GM18870 (cell line): ENCODE measurements around the gene TJP1.
A peak's percentile ranks its signal among the peaks of the same experiment; 100 is the strongest.
"Not testable (repeated sequence)": the region's sequence is repeated elsewhere in the genome, so short reads cannot be mapped to it uniquely, and the experiment has no call there.

Experiments used
- ATAC-seq: cut with Tn5 transposase; IDR thresholded peaks from one replicate; pipeline ENCODE4 v1.9.1; 2021; ENCODE audit warnings: moderate library complexity; ENCODE audit not compliant: unreplicated experiment

The TJP1 gene

DNA sequence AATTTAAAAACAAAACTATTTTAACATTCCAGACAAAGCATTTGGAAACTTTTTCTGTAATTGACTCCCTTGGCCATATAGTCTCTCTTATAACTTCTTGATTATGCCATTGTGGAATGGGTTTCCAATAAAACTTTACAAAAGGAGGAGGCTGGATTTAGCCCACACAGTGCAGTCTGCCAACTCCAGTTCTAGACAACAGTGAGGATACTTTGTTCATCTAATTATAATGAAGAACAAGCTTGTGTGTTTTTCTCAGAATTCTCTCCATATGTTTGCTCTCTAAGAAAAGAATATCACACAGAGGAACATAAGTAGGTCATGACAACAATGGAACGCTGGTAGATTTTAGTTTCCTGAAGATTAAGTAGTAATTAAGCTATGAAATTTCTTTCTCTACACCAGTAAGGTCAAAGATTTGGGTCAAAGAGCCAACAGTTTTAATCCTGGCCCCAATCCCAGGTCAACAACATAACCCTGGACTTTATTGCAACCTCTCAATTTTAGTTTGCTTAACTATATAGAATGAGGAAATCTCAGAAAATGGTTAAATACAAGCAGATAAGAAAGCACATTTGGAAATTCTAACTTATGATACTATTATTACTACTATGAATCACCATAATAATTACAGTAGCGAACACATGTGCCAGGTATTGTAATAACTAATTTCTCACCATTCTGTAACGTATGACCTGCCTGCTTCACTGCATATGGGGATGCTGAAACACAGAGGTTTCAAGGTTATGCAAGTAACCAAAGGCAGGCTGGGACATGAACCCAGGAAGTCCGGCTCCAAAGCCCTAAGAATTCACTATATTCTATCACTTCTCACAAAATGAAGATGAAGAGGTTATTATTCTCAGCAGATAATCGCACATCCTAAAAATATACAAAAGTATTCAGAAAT, 65.7 kb downstream of the TJP1 start:
- ATAC-seq = no peak

DNA sequence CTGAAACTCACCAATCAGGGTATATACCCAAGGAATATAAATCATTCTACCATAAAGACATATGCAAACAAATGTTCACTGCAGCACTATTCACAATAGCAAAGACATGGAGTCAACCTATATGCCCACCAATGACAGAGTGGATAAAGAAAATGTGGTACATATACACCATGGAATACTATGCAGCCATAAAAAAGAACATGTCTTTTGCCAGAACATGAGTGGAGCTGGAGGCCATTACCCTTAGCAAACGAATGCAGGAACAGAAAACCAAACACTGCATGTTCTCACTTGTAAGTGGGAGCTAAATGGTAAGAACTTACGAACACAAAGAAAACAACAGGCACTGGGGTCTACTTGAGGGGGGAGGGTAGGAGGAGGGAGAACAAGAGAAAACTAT, 68.3 kb downstream of the TJP1 start:
- not testable (repeated sequence) for ATAC-seq

DNA sequence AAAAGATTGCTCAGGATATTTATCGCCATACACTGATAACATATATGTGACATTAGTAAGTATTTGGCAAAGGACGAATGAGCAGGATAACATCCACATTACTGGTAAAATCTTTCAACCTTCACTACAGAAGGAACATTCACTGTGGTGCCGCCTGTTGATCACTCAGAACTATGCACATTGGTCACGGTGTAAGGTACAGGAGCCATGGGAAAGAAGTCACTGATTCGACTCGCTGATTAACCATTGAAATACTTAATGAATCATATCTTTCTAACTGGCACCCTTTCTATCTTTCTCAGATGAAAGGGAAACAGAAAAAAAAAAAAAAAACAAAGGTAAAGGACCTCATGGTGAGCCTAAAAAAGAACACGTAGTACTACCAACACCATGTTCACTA, 68.8 kb downstream of the TJP1 start:
- ATAC-seq = no peak

DNA sequence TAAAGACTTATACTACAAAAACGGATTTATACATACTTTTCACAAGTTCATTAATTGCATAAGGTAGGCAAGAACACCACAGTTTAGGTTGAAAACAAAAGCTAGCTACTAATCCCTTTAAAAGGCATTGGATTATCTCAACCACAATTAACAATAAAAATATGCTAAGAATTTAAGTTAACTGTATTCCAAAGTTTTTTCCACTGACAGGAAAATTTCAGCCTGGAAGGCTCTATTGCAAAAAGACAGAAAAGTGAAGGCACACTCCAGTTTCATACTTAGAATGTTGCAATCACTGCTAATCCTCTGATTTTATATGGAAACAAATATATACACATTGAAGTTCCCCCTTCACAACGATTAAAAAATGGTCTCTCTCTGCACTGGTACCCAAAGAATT, 71.5 kb downstream of the TJP1 start:
- no peak for ATAC-seq

DNA sequence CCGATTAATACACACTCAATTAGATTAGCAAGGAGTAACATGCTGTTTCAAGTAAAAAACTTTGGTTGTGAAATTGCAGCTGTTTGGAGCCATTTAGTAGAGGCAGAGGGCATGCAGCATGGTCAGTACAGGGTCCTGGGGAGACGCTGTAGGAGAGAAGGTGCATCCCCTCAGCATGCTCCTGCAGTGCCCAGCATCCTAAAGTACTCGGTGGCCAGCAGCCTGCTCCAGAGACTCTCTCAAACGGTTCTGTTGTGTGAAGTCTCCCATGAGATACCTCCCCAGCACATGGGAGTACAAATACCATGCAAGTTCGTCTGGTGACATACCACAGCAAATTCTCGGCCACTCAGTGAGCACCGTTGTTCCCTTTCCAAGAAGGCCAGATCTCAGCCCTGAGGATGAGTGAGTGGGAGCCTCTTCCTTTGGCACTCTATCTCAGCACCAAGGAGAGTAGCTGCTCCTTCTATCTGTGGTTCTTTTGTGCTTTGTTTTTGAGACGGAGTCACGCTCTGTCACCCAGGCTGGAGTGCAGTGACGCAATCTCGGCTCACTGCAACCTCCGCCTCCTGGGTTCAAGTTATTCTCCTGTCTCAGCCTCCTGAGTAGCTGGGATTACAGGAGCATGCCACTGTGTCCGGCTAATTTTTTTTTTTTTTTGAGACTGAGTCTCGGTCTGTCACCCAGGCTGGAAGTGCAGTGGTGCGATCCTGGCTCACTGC, 72.7 kb downstream of the TJP1 start:
- ATAC-seq = no peak

DNA sequence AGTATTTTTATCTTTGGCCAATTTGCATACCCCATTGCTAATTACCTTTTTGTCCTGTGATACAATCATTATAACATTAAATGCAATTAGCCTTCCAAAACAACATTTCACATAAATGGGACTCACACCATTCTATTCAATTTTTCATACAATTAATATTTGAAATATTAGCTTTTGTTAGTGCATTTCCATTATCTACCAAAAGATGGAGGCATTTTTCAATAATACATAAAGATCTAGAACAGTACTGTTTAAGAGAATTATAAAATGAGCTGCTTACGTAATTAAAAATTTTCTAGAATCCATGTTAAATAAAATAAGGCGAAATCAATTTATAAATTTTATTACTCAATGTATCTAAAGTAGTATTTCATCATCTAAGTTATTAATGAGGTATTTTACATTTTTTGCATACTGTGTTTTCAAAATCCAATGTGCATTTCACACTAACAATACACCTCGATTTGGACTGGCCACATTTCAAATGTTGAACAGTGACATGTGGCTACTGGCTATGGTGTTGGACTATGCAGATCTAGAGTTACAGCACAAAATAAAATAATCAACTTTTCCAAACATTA, 74.3 kb downstream of the TJP1 start:
- no peak for ATAC-seq

DNA sequence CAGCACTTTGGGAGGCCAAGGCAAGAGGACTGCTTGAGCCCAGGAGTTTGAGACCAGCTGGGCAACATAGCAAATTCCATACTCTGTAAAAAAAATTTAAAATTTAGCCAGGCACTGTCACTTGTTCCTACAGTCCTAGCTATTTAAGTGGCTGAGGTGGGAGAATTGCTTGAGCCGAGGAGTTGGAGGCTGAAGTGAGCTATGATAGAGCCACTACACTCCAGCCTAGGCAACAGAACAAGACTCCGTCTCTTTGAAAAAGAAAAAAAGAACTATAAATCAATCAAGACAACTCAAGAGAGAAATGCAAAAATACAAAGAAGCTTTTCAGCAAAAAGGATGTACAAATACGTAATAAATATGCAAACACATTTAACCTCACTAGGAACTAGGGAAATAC, 78.8 kb downstream of the TJP1 start:
- no peak for ATAC-seq

DNA sequence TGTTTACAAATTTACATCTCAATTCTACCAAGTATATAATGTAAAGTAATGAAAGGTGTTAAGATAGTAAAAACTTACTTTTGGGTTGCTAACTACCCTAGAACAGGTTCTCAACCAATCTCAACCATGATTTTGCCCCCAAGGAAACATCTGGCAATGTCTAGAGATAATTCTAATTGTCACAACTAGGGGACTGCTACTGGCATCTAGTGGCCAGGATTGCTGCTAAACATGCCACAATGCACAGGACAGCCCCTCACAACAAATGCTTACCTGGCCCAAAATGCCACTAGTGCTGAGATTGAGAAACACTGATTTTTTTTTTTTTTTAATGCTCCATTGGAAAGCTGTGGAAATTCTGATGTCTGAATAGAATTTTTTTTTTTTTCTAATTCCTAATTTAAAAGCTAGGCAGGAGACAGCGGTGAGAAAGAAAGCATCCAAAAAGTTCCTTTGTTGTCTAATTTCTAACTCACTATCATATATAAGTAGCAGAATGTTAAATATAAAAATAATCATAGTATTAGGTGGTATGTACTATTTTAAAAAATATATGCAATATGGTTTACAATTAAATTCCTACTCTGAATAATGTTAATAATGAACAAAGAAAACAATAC, 81.5 kb downstream of the TJP1 start:
- ATAC-seq = no peak

DNA sequence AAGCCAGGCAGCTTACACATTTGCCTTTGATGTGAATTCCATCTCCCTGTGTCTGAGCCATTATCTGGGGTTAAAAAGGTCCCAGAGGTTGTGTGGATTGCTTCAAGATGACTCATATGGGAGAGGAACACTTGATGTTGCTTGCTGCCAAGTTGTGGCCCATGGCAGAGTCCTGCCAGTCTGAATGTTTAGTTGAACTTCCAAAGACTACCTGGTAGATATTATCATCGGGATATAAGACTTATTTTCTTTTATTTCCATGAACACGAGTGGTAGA, 85.6 kb downstream of the TJP1 start:
- no peak for ATAC-seq

DNA sequence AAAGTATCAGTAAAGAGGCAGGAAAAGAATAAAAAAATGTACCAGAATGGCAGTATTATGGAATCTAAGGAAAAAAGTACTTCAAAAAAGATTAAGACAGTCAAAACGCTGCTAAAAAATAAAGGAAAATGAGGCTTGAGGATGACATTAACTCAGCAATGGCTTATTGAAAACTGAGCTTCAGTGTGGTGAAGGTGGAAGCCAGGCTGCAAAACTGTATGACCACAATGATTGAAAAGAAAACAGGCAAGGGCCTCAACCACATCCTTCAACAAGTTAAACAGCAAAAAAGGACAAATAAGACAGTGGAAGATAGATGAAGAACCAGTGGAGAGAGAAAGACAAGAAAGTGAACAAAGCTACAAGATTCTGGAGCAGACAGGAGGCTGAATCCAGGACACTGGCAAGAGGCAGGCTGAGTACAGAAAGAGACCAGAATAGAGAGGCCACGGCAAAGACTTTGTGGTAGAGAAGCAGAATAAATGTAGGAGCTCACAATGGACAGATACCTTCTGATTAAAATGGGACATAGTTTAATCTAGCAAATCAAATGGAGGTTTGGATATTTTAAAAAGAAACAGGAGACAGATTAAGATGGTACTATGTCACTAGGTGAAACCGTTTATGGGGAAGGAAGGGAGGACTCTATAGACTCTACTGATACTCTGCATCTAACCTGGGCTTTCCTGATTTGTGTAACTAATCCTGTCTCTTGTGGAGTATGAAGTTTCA, 86.1 kb downstream of the TJP1 start:
- ATAC-seq = peak; percentile 77

DNA sequence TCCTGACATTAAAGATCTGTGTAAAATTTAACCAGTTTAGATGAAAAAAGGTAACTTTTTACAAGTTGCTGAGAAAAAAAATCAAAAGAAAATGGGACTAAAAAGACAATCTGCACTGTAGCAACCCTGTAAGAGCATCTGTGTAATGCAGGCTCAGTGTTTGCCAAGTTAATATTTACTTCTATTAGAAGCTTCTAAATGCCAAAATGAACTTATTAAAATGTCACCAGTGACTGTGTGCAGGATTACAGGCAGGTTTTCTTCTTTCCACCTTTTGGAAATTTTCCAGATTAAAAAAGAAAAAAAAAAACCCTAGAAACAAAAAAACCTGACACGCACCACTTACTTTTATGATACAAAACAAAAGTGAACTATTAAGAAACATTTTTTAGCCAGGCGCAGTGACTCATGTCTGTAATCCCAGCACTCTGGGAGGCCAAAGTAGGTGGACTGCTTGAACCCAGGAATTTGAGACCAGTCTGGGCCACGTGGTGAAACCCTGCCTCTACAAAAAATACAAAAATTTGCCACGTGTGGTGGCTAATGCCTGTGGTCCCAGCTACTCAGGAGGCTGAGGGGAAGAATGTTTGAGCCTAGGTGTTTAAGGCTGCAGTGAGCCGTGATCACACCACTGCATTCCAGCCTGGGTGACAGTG, 87.2 kb downstream of the TJP1 start:
- no peak for ATAC-seq

DNA sequence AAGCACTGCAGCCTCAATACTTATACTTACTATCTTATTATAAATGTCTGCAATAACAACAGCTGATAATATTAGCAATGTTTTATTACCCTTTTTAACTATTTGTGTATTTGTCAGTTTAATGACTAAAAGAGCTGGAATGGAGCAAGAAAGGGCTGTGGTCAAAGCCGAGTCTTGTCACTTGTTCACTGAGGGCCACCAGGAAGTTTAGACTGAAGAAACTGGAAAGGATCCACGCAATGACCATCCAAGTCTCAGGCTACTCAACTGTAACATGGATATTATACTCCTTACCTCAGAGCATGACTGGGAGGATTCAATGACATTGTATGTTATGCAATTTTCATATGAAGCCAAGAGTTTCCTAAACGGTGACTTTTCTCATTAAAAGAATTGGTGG, 90.4 kb downstream of the TJP1 start:
- no peak for ATAC-seq

DNA sequence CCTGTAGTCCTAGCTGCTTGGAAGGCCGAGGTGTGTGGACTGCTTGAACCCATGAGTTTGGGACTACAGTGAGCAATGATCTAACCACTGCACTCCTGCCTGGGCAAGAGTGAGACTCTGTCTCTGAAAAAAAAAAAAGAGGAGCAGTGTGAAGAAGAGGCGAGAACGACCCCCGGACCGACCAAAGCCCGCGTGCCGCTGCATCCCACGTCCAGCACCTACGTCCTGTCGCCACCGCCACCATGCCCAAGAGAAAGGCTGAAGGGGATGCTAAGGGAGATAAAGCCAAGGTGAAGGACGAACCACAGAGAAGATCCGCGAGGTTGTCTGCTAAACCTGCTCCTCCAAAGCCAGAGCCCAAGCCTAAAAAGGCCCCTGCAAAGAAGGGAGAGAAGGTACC, 91.8 kb downstream of the TJP1 start:
- not testable (repeated sequence) for ATAC-seq

DNA sequence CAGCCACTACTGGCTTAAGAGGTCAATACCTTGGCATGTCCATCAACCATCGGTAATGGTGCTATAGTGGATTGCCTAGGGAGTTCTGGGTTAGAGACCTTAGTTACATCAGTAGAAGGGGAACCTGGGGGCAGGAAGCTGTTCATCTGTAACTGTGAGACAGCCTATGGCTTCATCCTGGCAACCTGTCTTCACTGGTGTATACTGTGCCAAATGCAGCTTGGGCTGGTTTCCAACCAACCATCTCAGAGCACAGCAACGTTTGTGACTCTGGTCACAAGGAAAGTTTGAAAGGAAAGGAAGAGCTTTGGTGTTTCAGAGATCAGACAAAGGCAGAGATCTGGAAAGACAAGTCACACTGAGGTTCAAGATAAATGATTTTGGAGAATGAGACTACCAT, 93.8 kb downstream of the TJP1 start:
- ATAC-seq = no peak

DNA sequence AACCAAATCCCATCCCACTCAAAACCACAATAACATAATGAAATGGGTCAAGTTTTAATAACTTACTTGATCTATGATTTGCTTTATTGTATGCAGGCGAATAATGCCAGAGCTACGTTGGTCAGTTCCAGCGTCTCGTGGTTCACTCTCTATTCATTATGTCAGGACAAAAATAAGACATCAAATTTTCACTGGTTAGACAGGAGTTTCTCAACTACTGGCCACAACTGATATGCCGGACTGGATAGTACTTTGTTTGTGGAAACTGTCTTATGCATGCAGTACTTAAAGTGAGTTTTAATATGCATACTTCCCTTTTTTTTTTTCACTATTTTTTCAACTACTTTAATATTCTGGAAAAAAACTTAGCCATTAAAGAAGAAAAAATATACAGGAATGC, 94.4 kb downstream of the TJP1 start:
- no peak for ATAC-seq

DNA sequence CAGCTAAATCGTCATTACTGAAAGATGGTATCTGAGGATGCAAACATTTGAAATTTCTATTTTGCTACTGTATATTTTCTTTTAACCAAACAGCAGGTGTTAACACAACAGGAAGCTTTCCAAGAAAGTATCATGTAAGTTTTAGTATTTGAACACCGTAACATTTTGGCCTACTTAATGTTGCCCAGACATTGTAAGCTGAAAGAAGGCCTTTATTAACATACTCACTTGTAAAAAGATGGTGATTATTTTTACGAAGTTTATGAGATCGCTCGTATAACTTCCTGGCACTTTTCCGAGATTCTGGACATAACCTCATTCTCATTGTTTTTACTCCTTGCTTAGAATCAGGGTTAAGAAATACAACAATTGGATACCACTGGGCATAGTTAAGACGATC, 95.7 kb downstream of the TJP1 start:
- no peak for ATAC-seq

DNA sequence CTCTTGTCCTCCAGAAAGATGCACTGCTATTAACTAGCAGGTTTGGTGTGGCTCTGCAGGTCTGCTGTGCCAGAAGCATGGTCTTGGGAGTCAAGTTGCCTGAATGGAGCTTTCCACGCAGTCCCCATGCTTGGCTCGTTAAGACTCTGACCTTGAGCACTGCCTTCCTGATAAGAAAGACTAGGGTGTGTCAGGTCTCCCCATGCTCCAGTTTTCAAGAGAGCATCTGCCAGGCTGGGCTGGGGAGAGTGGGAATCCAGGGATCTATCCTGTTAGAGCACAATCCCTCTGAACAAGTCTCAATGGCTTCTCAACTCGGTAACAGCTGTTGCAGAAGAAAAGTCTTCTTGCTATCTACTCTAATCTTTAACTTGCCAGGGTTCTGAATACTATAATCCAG, 98.2 kb downstream of the TJP1 start:
- no peak for ATAC-seq

DNA sequence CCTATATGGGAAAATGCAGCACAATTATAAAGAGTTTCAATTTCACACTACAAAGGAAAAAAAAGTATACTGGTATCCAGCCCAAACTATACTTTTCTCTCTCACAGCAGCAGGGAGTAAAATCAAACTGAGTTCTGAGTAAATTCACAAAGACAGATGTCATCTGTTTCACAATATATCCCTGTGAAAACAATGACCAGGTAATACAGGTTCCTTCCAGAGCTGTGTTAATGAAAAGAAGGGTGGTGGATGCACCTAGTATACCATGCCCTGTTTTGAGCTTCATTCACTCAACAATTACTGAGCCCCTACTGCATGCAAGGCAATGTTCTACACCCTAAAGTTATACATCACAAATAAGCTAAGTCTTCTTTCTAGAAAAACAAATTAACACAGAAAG, 108.5 kb downstream of the TJP1 start:
- no peak for ATAC-seq

DNA sequence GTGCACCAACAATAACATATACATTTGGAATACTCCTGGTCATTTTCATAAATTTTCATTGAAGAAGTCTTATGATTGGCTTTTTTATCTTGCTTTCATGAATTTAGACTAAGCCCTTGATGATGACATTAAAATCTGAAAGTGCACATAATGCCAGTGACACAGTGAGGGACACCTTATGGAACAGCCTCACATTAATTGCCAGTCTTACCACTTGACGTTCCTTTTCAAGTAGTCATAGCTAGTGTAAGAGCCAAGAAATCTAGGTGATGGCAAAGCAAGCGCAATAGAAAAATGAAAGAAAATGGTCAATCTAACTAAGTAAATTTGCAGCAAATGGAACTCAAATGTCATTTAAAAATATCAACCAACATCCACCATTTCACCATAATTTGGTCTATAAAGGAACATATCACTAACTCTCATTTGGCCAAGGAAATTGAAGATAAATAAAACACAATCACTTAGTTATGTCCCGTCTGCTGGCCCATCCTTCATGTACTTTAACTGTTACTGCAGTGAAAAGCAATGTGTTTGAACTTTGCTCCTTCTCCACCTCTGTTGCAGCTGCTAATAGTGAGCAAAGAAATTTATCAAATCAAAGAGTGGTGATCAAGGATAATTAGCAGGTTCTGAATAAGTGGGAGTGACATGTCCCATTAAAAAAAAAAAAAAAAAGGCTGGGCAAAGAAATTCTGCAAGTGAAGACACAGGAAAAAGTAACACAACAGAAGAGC, 110.0 kb downstream of the TJP1 start:
- no peak for ATAC-seq

DNA sequence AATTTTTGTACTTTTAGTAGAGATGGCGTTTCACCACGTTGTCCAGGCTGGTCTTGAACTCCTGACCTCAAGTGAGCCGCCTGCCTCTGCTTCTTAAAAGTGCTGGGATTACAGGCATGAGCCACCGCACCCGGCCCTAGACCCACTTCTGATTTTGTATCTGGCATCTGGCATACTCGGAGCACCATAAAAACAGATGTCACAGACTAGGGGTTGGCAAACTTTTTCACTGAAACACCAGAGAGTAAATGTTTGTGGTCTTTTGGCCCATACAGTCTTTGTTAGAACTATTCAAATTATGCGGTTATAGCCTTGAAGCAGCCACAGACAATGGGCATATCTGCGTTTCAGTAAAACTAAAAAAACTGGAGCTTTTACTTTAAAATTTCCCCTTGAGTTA, 110.7 kb downstream of the TJP1 start:
- no peak for ATAC-seq
